ENCODE results near the gene NCKAP5. TPM values are rescaled to one million over a fixed set of nuclear protein-coding genes. Genes with fewer than 3 reads are reported as not detected.

Gene NCKAP5
- total and polyA plus RNA-seq, 2 of the 8 experiments (the other 6 are each of a cell fraction or from before 2014, with no cell fraction given) = 0.27 to 0.86 TPM

- Histone ChIP-seq H2BK120ac (replicated peaks; ENCODE audit: low read depth, low read length) (no peak overlapping the region), H3K4me3 (ENCODE audit: extremely low read depth in 1 of 4, insufficient read depth in 2 of 4, low read depth in 3 of 4, low read length in 4 of 4) (no peak overlapping the region), H4K8ac (ENCODE audit: extremely low read depth, insufficient read depth, low read length) (no peak overlapping the region), H3K36me3 (ENCODE audit: control insufficient read depth in 2 of 4, insufficient read depth in 4 of 4, low read length in 3 of 4) (no peaks in the 10 kb centered on the region), H3K79me2 (ENCODE audit: control insufficient read depth in 1 of 2, insufficient read depth in 2 of 2, low read length in 2 of 2) (no peaks in the 10 kb centered on the region), H3K4ac (replicated peaks; ENCODE audit: insufficient read length, low read depth, low read length) (no peak overlapping the region), H2AFZ (ENCODE audit: low read length) (no peak overlapping the region), H2BK12ac (ENCODE audit: low read depth, low read length) (no peak overlapping the region), H4K91ac (replicated peaks; ENCODE audit: insufficient read length, low read length) (no peak overlapping the region), H2BK20ac (ENCODE audit: low read length) (no peak overlapping the region), H3K27me3 (replicated peaks in 1 of 4; ENCODE audit: control insufficient read depth in 3 of 4, extremely low read depth in 1 of 4, insufficient read depth in 3 of 4, low read length in 3 of 4) (no peaks in the 10 kb centered on the region), H3K23me2 (ENCODE audit: low read depth, low read length) (no peaks in the 10 kb centered on the region), H3K9me3 (ENCODE audit: insufficient read depth in 2 of 2, low read depth in 1 of 2, low read length in 1 of 2) (no peaks in the 10 kb centered on the region), H3K79me1 (ENCODE audit: low read depth, low read length) (no peaks in the 10 kb centered on the region), H3K23ac (ENCODE audit: insufficient read length) (no peak overlapping the region), H4K5ac (ENCODE audit: insufficient read length, low read depth, low read length) (no peak overlapping the region), H3K56ac (replicated peaks; ENCODE audit: insufficient read length, low read depth, low read length) (no peak overlapping the region), H2BK15ac (ENCODE audit: low read length) (no peak overlapping the region), H3K4me1 (replicated peaks in 1 of 4; ENCODE audit: control insufficient read depth in 3 of 4, insufficient read depth in 4 of 4, low read length in 3 of 4) (peaks cover 0 to 7% (median 2%) of the 10 kb centered on the region in 4 experiments; a peak in 2 of 7 replicates), H4K20me1 (replicated peaks in 1 of 2; ENCODE audit: control insufficient read depth in 1 of 2, insufficient read depth in 2 of 2, low read length in 2 of 2) (no peaks in the 10 kb centered on the region), H3K4me2 (ENCODE audit: insufficient read depth in 1 of 2, low read depth in 2 of 2, low read length in 2 of 2) (no peak overlapping the region), H3K18ac (ENCODE audit: extremely low read depth, low read length) (no peak overlapping the region), H3K9ac (replicated peaks in 1 of 4; ENCODE audit: extremely low read depth in 1 of 4, low read depth in 3 of 4, low read length in 3 of 4) (no peak overlapping the region), H3K14ac (ENCODE audit: insufficient read length) (no peak overlapping the region), H2AK5ac (ENCODE audit: low read depth, low read length) (no peak overlapping the region), H2BK5ac (ENCODE audit: low read depth, low read length) (no peak overlapping the region), H3K27ac (ENCODE audit: low read depth, low read length) (no peak overlapping the region)
- POLR2A ChIA-PET (ENCODE audit: partially characterized antibody) = no interaction called here
- DNase-seq (ENCODE audit: low read depth in 1 of 2, low spot score in 2 of 2) (no peak), FAIRE-seq (no peak)
- CTCF ChIA-PET (ENCODE audit: partially characterized antibody) = interaction anchor here (1.1 kb wide), 1 partner anchor 241 kb away, joined by 4 read pairs; no protein-coding TSS in a partner anchor
- 70% methylated on average over 4 of the region's 4 CpGs; no CpG with 5 or more reads in 1 of the 2 experiments for WGBS, 2 experiments (ENCODE audit: extremely low coverage in 1 of 2, insufficient coverage in 1 of 2, insufficient read length in 1 of 2, insufficient replicate concordance in 2 of 2, low coverage in 1 of 2, low lambda C conversion rate in 2 of 2, missing lambda C conversion rate in 1 of 2)
- TF ChIP-seq MAX (IDR thresholded peaks at IDR 0.05) (no peak), ASH2L (IDR thresholded peaks at IDR 0.05; ENCODE audit: low read length) (no peak), JUND (IDR thresholded peaks at IDR 0.05; ENCODE audit: low read length) (no peak), TBP (IDR thresholded peaks at IDR 0.05; ENCODE audit: low read depth, low read length) (no peak), CHD2 (IDR thresholded peaks at IDR 0.05; ENCODE audit: low read length) (no peak), EGR1 (IDR thresholded peaks at IDR 0.05; ENCODE audit: borderline replicate concordance, low read depth, low read length) (no peak), ATF2 (IDR thresholded peaks at IDR 0.05; ENCODE audit: low read length) (no peak), MAFK (IDR thresholded peaks at IDR 0.05; ENCODE audit: low read depth, low read length) (no peak), SRF (IDR thresholded peaks at IDR 0.05; ENCODE audit: low read depth, low read length) (no peak), SIN3A (conservative IDR thresholded peaks at IDR 0.05 in 1 of 2, IDR thresholded peaks at IDR 0.05 in 1 of 2; ENCODE audit: low read depth in 1 of 2, low read length in 2 of 2) (no peak)
These were observed 34.3 kb upstream of the NCKAP5 start for GRCh38 chr2:133602538-133602937.
